Thyroid gland (tissue), 4 donors: ENCODE results near the gene RAB6C.
"Not testable (repeated sequence)": the region's sequence is repeated elsewhere in the genome, so short reads cannot be mapped to it uniquely, and the experiment has no call there.

Source experiments
- POLR2A ChIP-seq, 2 donors: fragments of 450-650 bp; IDR thresholded peaks; one replicate each; pipeline ENCODE4 v1.6.1; 2017; ENCODE audit warnings: antibody characterized with exemption in 2 of 2, mild to moderate bottlenecking in 2 of 2, moderate library complexity in 1 of 2
- TF ChIP-seq, protein P1 (sequence below), 6 experiments: fragments of 200-600 bp in 3 of 6; fragments of 450-650 bp in 3 of 6; sonication (generic) in 3 of 6; IDR thresholded peaks; one replicate each; pipeline ENCODE4 v1.5.1; 2016 to 2019; ENCODE audit warnings: antibody characterized with exemption in 6 of 6, mild to moderate bottlenecking in 2 of 6, inconsistent platforms in 1 of 6, moderate library complexity in 1 of 6

DNA sequence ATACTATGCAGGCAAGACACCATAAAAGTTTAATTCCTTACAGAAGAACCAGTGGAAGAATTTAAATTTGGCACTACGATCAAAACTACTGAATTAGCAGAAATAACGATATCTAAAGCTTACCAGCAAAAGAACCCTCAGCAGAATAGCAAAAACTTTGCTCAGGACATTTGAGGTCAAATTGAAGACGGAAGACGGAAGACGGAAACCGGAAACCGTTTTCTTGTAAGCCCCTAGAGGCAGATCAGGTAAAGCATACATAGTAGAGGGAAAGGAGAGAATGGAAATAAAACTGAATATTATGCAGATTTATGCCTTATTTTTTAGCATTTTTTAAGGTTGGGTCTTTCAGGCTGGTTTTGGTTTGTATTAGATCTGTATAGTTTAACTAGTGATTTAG lies 2.2 kb downstream of the RAB6C start:
- TF ChIP-seq, protein P1, sequence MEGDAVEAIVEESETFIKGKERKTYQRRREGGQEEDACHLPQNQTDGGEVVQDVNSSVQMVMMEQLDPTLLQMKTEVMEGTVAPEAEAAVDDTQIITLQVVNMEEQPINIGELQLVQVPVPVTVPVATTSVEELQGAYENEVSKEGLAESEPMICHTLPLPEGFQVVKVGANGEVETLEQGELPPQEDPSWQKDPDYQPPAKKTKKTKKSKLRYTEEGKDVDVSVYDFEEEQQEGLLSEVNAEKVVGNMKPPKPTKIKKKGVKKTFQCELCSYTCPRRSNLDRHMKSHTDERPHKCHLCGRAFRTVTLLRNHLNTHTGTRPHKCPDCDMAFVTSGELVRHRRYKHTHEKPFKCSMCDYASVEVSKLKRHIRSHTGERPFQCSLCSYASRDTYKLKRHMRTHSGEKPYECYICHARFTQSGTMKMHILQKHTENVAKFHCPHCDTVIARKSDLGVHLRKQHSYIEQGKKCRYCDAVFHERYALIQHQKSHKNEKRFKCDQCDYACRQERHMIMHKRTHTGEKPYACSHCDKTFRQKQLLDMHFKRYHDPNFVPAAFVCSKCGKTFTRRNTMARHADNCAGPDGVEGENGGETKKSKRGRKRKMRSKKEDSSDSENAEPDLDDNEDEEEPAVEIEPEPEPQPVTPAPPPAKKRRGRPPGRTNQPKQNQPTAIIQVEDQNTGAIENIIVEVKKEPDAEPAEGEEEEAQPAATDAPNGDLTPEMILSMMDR (IDR thresholded peaks at IDR 0.05) = not testable (repeated sequence)
- TF ChIP-seq POLR2A (IDR thresholded peaks at IDR 0.05) = not testable (repeated sequence)
